Fibroblast of villous mesenchyme (primary cell): ENCODE results near the gene GDF7. TPM values are rescaled to one million over a fixed set of nuclear protein-coding genes. Genes with fewer than 3 reads are reported as not detected.
A peak's percentile ranks its signal among the peaks of the same experiment; 100 is the strongest.

Experiments
- DNase-seq: peaks from one replicate; pipeline ENCODE4 v3.0.0-alpha.2; 2010; ENCODE audit warnings: low read depth
- H3K4me3 ChIP-seq: 2 replicates; pipeline ENCODE4 v1.5.1; 2011; ENCODE audit warnings: low read depth, mild to moderate bottlenecking, low read length
- total RNA-seq: library from RNA; depleted of rRNA; stranded (reverse); fragments of >200 nt; gene quantifications from 2 replicates; pipeline ENCODE4 v1.2.3, GENCODE V29; 2012
- TF ChIP-seq, protein P1 (sequence below): IDR thresholded peaks from 2 replicates; pipeline ENCODE4 v1.5.1; 2012; ENCODE audit warnings: low read depth, mild to moderate bottlenecking, low read length; ENCODE audit not compliant: insufficient read depth

Gene GDF7
- total RNA-seq, 1 donor, result 12.1 TPM

DNA sequence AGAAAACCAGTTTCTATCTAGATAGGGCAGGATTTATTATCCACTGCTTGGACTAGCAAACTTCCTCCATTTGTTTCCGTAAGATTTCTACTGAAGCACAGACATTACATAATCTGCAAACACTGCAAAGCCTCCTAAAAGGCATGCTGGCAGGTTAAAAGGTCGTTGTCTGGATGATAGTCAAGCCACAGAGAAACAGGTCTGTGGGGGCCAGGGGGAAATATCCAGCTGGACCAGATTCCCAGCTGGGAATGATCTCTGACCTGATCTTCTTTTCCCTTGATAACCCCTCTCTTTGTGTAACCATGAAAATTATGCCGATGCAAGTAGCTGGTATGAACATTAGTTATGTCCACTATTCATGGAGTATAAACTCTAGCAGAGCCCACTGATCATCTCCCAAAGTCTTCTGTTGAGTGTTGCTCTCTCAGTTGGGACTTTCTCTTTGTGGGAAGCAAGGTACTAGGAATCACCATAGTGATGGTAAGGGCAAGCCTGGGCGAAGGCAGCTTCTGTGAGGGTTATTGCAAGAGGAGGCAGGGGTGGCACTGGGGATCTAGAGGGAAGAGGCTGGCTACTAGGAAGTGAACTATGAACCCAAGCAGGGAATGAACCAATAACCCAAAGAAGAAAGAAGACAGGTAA lies 61.3 kb downstream of the GDF7 start:
- peak; percentile 75 for DNase-seq
- TF ChIP-seq, protein P1, sequence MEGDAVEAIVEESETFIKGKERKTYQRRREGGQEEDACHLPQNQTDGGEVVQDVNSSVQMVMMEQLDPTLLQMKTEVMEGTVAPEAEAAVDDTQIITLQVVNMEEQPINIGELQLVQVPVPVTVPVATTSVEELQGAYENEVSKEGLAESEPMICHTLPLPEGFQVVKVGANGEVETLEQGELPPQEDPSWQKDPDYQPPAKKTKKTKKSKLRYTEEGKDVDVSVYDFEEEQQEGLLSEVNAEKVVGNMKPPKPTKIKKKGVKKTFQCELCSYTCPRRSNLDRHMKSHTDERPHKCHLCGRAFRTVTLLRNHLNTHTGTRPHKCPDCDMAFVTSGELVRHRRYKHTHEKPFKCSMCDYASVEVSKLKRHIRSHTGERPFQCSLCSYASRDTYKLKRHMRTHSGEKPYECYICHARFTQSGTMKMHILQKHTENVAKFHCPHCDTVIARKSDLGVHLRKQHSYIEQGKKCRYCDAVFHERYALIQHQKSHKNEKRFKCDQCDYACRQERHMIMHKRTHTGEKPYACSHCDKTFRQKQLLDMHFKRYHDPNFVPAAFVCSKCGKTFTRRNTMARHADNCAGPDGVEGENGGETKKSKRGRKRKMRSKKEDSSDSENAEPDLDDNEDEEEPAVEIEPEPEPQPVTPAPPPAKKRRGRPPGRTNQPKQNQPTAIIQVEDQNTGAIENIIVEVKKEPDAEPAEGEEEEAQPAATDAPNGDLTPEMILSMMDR, result no peak
- H3K4me3 ChIP-seq, result no peak overlapping the region

Other genes starting within 250 kb of the GDF7 start
- gene RHOB, start 220.1 kb upstream of the GDF7 start, total RNA-seq, result 142 and 195 TPM in 2 replicates
- gene HS1BP3, start 16.0 kb upstream of the GDF7 start, total RNA-seq, result 25.9 and 30.3 TPM in 2 replicates
- 11.0 and 25.0 TPM in 2 replicates for gene LDAH, start 156.0 kb downstream of the GDF7 start, total RNA-seq